Fibroblast of pulmonary artery (primary cell): ENCODE results near the gene JOSD2.

Experiments used
- DNase-seq: peaks from one replicate; pipeline ENCODE4 v3.0.0-alpha.2; 2010; ENCODE audit warnings: low read depth
- H3K4me3 ChIP-seq: replicated peaks from 2 replicates; pipeline ENCODE4 v1.5.1; 2011; ENCODE audit warnings: low read depth, mild to moderate bottlenecking, control low read depth, low read length, moderate library complexity
- TF ChIP-seq, protein P1 (sequence below): IDR thresholded peaks from 2 replicates; pipeline ENCODE4 v1.5.1; 2011; ENCODE audit warnings: mild to moderate bottlenecking, control low read depth, low read length, inconsistent platforms; ENCODE audit errors: missing control alignments

The JOSD2 gene

GRCh38 chr19:50494186-50495019 lies 16.6 kb downstream of the JOSD2 start:
- H3K4me3 ChIP-seq = no peak overlapping the region
- DNase-seq = no peak
- TF ChIP-seq, protein P1, sequence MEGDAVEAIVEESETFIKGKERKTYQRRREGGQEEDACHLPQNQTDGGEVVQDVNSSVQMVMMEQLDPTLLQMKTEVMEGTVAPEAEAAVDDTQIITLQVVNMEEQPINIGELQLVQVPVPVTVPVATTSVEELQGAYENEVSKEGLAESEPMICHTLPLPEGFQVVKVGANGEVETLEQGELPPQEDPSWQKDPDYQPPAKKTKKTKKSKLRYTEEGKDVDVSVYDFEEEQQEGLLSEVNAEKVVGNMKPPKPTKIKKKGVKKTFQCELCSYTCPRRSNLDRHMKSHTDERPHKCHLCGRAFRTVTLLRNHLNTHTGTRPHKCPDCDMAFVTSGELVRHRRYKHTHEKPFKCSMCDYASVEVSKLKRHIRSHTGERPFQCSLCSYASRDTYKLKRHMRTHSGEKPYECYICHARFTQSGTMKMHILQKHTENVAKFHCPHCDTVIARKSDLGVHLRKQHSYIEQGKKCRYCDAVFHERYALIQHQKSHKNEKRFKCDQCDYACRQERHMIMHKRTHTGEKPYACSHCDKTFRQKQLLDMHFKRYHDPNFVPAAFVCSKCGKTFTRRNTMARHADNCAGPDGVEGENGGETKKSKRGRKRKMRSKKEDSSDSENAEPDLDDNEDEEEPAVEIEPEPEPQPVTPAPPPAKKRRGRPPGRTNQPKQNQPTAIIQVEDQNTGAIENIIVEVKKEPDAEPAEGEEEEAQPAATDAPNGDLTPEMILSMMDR = no peak

GRCh38 chr19:50493171-50493570 lies 17.8 kb downstream of the JOSD2 start:
- TF ChIP-seq, protein P1 = no peak
- no peak for DNase-seq

DNA sequence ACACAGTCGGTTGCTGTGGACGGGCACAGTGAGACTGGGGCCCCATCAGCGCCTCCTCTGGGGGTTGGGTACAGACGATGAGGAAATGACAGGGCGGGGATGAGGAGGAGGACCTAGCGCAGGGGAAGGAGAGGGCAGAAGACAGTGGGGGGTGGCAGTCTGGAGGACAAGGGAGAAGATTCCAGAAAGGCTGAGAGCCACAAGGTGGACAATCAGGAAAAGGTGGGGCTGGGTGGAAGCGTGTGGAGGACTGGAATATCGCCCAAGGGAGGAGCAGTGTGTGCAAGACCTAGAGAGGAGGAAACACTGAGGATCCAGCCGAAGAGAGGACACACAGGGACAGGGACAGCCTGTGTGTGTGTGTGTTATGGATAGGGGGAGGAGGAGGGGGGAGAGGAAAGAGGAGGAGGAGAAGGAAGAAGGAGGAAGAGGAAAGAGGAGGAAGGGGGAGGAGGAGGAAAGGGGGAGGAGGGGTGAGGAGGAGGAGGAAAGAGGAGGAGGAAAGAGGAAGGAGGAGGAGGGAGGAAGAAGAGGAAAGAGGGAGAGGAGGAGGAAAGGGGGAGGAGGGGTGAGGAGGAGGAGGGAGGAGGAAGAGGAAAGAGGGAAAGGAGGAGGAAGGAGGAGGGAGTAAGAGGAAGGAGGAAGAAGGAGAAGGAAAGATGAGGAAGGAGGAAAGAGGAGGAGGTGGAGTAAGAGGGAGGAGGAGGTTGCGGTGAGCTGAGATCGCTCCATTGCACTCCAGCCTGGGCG lies 18.5 kb downstream of the JOSD2 start:
- DNase-seq = no peak
- H3K4me3 ChIP-seq = no peak overlapping the region
- TF ChIP-seq, protein P1 = no peak

More at GRCh38 chr19:50493171-50493570, 17.8 kb downstream of the JOSD2 start:
- H3K4me3 ChIP-seq = no peak overlapping the region

- no peak overlapping the region for H3K4me3 ChIP-seq
- TF ChIP-seq, protein P1 = no peak
- no peak for DNase-seq
Measured at GRCh38 chr19:50490991-50491472, 20.0 kb downstream of the JOSD2 start.

DNA sequence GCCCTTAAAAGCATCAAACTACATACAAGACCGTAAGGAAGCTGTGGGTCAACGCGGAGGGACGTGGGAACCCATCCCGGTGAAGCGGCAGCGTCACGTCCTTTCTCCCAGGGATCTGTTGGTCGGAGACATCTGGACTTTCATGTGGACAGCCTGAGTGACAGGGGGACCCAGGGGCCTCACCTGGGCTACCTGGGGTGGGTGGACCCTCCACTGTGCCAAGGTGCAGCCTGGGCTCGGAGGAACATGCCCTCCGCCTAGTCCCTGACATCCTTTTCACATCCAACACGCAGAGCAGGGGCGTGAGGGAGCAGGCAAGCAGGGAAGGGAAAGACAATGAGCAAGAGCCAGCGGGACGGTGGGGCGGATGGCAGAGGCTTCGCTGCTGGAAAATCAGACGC lies 20.6 kb downstream of the JOSD2 start:
- no peak overlapping the region for H3K4me3 ChIP-seq
- TF ChIP-seq, protein P1 = no peak
- no peak for DNase-seq

- DNase-seq = no peak
- TF ChIP-seq, protein P1 = no peak
- H3K4me3 ChIP-seq = no peak overlapping the region
Measured at GRCh38 chr19:50489461-50490011, 21.5 kb downstream of the JOSD2 start.
